ENCODE measurements around the gene CCM2L. TPM values are rescaled to one million over a fixed set of nuclear protein-coding genes. Genes with fewer than 3 reads are reported as not detected.

CCM2L gene
- total and polyA plus RNA-seq, 4 donors, result 6.6 to 12.8 (median 11.7) TPM

DNA sequence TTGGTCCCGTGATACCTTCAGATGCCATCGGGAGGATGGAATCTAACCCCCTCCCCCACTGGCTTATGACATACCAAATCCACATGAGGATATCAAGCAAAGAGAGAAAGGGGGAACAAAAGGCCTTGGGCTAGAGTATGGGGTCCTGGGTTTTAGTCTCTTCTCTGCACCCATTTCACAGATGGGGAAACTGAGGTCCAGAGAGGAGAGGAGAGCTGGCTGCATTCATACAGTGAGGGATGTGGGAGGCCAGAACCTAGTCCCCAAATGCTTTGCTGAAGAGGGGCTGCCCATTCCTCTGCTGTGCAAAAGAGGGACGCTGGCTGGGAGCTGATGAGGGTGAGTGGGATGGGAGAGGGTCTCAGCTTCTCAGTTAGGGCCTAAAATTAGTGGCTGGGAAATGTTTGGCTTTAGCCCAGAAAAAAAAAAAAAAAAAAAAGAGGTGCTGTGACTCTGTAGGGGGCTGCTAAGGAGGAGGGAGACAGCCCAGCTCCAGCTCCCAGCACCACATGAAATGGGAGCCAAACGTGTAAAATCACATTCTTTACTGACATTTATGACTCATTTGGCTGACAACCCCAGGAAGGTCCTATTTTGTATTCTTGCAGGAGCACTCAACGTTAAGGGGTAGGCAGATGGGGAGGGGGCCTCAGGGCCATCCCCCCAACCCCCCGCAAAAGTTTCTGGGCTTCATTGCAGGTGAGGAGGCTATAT lies 30.4 kb upstream of the CCM2L start:
- no peak for DNase-seq
- no peaks in the 10 kb centered on the region for H3K36me3 ChIP-seq (ENCODE audit: control insufficient read depth in 4 of 4, insufficient read depth in 4 of 4, low read length in 4 of 4)
- H3K9me3 ChIP-seq (ENCODE audit: control insufficient read depth in 4 of 4, insufficient read depth in 3 of 4, low read length in 3 of 4), result no peaks in the 10 kb centered on the region
- peaks cover 0 to 3% (median 0%) of the 10 kb centered on the region in 3 donors for H3K27me3 ChIP-seq (ENCODE audit: control insufficient read depth in 3 of 3, insufficient read depth in 3 of 3, low read length in 2 of 3)
- no peak overlapping the region for H3K9ac ChIP-seq (ENCODE audit: insufficient read depth in 1 of 2, low read length in 2 of 2)
- H3K27ac ChIP-seq (ENCODE audit: low read depth in 1 of 2, low read length in 1 of 2), result no peak overlapping the region
- no peak overlapping the region for H3K4me3 ChIP-seq
- ATAC-seq (ENCODE audit: insufficient read depth, low FRiP score), result no peak
- H3K4me1 ChIP-seq (ENCODE audit: control insufficient read depth in 5 of 5, insufficient read depth in 5 of 5, low read length in 5 of 5), result no peaks in the 10 kb centered on the region
- WGBS, 2 donors, result 65 to 67% methylated on average over 6 of the region's 6 CpGs
- TF ChIP-seq, protein P1, sequence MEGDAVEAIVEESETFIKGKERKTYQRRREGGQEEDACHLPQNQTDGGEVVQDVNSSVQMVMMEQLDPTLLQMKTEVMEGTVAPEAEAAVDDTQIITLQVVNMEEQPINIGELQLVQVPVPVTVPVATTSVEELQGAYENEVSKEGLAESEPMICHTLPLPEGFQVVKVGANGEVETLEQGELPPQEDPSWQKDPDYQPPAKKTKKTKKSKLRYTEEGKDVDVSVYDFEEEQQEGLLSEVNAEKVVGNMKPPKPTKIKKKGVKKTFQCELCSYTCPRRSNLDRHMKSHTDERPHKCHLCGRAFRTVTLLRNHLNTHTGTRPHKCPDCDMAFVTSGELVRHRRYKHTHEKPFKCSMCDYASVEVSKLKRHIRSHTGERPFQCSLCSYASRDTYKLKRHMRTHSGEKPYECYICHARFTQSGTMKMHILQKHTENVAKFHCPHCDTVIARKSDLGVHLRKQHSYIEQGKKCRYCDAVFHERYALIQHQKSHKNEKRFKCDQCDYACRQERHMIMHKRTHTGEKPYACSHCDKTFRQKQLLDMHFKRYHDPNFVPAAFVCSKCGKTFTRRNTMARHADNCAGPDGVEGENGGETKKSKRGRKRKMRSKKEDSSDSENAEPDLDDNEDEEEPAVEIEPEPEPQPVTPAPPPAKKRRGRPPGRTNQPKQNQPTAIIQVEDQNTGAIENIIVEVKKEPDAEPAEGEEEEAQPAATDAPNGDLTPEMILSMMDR (IDR thresholded peaks at IDR 0.05; ENCODE audit: control extremely low read depth, extremely low read depth), result no peak

DNA sequence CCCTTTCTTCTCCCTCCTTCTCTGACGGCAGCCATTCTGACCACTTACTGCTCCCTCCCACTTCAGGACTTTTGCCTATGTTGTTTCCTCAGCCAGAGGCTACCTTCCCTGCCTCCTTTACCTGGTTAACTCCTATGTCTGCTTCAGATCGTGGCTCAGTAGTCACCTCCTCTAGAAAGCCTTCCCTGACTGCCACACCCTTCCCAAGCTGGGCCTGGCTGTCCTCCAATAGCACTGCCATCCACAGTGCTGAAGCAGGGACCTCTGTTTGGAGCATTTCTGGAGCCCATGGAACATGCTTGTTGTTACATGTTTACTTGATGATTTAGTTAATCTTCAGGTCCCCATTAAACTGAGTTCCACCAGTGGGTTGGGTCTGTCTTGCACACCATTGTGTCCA lies 28.5 kb upstream of the CCM2L start:
- no peak overlapping the region for H3K4me3 ChIP-seq
- DNase-seq (no peak), ATAC-seq (ENCODE audit: insufficient read depth, low FRiP score) (no peak)
- no peaks in the 10 kb centered on the region for H3K27me3 ChIP-seq (ENCODE audit: control insufficient read depth in 3 of 3, insufficient read depth in 3 of 3, low read length in 2 of 3)
- no peaks in the 10 kb centered on the region for H3K4me1 ChIP-seq (ENCODE audit: control insufficient read depth in 5 of 5, insufficient read depth in 5 of 5, low read length in 5 of 5)
- no peaks in the 10 kb centered on the region for H3K9me3 ChIP-seq (ENCODE audit: control insufficient read depth in 4 of 4, insufficient read depth in 3 of 4, low read length in 3 of 4)
- no peak overlapping the region for H3K9ac ChIP-seq (ENCODE audit: insufficient read depth in 1 of 2, low read length in 2 of 2)
- H3K36me3 ChIP-seq (ENCODE audit: control insufficient read depth in 4 of 4, insufficient read depth in 4 of 4, low read length in 4 of 4), result no peaks in the 10 kb centered on the region
- 83 to 85% methylated on average over 2 of the region's 2 CpGs for WGBS, 2 donors
- no peak overlapping the region for H3K27ac ChIP-seq (ENCODE audit: low read depth in 1 of 2, low read length in 1 of 2)
- TF ChIP-seq, protein P1 (IDR thresholded peaks at IDR 0.05; ENCODE audit: control extremely low read depth, extremely low read depth), result no peak

GRCh38 chr20:31984981-31985471 lies 25.2 kb upstream of the CCM2L start:
- Histone ChIP-seq H3K27ac (ENCODE audit: low read depth in 1 of 2, low read length in 1 of 2) (no peak overlapping the region), H3K4me1 (ENCODE audit: control insufficient read depth in 5 of 5, insufficient read depth in 5 of 5, low read length in 5 of 5) (no peaks in the 10 kb centered on the region)

More at GRCh38 chr20:31984981-31985471, 25.2 kb upstream of the CCM2L start:
- Histone ChIP-seq H3K4me3 (no peak overlapping the region), H3K9me3 (ENCODE audit: control insufficient read depth in 4 of 4, insufficient read depth in 3 of 4, low read length in 3 of 4) (no peaks in the 10 kb centered on the region), H3K36me3 (ENCODE audit: control insufficient read depth in 4 of 4, insufficient read depth in 4 of 4, low read length in 4 of 4) (no peaks in the 10 kb centered on the region), H3K27me3 (ENCODE audit: control insufficient read depth in 3 of 3, insufficient read depth in 3 of 3, low read length in 2 of 3) (no peaks in the 10 kb centered on the region), H3K9ac (ENCODE audit: insufficient read depth in 1 of 2, low read length in 2 of 2) (no peak overlapping the region)
- TF ChIP-seq, protein P1 (IDR thresholded peaks at IDR 0.05; ENCODE audit: control extremely low read depth, extremely low read depth), result no peak
- DNase-seq, result no peak
- 44 to 49% methylated on average over 6 of the region's 6 CpGs for WGBS, 2 donors
- ATAC-seq (ENCODE audit: insufficient read depth, low FRiP score), result no peak
